Left colon (tissue), 2 donors: Measurements from ENCODE around the gene PLA2G12B. TPM values are rescaled to one million over a fixed set of nuclear protein-coding genes. Genes with fewer than 3 reads are reported as not detected.
"Not testable (repeated sequence)": the region's sequence is repeated elsewhere in the genome, so short reads cannot be mapped to it uniquely, and the experiment has no call there.

ENCODE experiments used
- ATAC-seq: fragments of 200-7000 bp; cut with Tn5 transposase; one replicate; pipeline ENCODE4 v1.9.1; 2020; ENCODE audit warnings: mild to moderate bottlenecking, moderate library complexity
- DNase-seq, 2 donors: peaks; one replicate each; pipeline ENCODE4 v3.0.0-alpha.2; 2020
- intact Hi-C, 2 donors: fragments of 100-400 bp; cut with DNase I in 1 of 2; cut with micrococcal nuclease in 1 of 2; formaldehyde crosslinking; loops; one replicate each; pipeline versions ENCODE4 v1.11.2 to v1.14.0; 2022; cut with DNase I, micrococcal nuclease
- total RNA-seq, 2 donors: library from RNA; stranded (reverse); fragmentation: NEBNext Ultra II Directional; extraction: Animal tissue kit (Norgen Biotek cat#: 25700); gene quantifications; one replicate each; pipeline ENCODE4 v1.2.1, GENCODE V29; 2021
- donor health status: DM: no; HTN: no; CAD: no.
- donor health status: DM: yes; HTN: yes; CAD: no.

PLA2G12B gene
- total RNA-seq, 2 donors from 2014 or later: 5.1 to 29.5 TPM

DNA sequence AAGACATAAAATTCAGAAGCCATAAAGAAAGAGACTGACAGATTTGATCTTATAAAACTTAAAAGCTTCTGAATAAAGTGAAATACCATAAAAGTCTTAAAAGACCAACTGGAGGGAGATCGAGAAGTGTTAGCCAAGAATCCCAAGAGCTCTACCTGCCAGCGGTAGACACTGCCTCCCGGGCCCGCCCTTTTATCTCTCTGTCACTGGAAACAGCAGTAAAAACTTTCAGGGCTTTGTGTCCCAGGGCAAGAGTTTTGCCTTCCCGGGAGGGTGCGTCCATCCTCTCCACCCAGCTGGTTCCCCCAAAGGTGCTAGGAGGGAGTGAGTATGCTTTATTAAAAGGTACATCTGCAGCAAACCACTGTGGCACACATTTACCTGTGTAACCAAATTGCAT is 5.8 kb downstream of the PLA2G12B start:
- ATAC-seq (peak; percentile 63), DNase-seq (peak in 1 of 2 donors; percentile 29)
- intact Hi-C loops: no loop called here

DNA sequence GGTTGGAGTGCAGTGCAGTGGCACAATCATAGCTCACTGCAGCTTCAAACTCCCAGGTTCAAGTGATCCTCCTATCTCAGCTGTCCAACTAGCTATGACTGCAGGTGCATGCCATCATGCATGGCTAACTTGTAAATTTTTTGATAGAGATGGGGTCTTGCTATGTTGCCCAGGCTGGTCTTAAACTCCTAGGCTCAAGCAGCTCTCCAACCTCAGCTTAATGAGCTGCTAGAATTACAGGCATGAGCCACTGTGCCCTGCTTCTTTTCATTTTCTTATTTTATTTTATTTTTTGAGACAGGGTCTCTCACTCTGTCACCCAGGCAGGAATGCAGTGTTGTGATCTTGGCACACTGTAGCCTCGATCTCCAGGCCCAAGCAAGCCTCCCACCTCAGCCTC is 7.6 kb downstream of the PLA2G12B start:
- ATAC-seq (no peak), DNase-seq (no peak)
- intact Hi-C loops: no loop called here

DNA sequence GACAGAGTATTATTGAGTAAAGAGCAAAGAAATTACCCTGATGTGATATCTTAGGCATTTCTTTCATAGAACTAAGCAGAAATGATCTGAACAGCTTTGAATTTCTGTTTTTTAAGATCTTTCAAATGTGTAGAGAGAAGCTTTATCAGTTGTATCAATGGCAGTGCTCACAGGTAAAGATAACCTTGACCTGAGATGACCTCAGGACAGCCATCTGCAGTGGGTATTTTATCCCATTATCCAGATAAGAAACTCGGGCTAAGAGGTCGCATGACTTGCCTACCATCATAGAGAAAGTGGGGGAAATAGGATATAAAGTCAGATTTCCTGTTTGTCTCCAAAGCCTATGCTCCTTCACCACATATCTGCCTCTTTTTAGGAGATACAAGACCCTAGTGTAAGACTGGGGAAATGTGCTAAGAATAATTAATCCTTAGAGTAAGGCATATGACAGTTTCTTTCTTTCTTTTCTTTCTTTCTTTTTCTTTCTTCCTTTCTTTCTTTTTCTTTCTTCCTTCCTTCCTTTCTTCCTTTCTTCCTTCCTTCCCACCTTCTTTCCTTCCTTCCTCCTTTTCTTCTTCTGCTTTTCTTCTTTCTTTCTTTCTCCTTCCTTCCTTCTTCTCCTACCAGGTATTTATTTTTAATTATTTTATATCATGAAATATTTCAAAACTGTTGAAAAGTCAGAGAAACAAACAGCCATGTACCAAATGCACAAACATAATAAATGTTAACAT is 10.9 kb downstream of the PLA2G12B start:
- intact Hi-C loops: no loop called here
- no peak for ATAC-seq
- DNase-seq: no peak

DNA sequence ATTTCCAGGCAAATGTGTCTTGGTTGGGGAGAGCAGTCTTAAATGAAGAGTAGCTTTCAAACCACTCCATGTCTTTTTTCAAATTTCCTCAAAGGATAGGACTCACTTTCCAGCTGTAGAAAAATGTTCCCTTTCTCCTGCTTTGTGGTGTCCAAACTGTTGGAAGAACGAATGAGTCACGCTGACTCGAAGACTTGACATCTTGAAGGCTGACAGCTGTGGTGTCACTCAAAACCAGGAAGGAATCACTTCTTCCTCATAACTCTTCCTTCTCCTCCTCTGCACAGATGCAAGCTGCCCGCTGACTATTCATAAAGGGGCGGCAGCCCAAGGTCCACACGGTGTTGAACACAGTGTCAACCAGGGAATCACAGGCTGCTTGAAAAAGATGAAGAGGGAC is 19.2 kb downstream of the PLA2G12B start:
- DNase-seq: no peak
- ATAC-seq: no peak
- intact Hi-C loops: no loop called here

DNA sequence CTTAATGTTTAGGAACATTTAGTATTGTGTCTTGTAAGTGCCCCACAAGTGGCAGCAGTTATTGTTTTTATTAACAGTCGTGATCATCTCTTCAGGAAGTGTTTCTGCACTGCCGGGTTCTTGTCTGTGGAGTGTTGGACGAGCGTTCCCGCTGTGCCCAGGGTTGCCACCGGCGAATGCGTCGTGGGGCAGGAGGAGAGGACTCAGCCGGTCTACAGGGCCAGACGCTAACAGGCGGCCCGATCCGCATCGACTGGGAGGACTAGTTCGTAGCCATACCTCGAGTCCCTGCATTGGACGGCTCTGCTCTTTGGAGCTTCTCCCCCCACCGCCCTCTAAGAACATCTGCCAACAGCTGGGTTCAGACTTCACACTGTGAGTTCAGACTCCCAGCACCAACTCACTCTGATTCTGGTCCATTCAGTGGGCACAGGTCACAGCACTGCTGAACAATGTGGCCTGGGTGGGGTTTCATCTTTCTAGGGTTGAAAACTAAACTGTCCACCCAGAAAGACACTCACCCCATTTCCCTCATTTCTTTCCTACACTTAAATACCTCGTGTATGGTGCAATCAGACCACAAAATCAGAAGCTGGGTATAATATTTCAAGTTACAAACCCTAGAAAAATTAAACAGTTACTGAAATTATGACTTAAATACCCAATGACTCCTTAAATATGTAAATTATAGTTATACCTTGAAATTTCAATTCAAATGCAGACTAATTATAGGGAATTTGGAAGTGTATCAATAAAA is 22.2 kb downstream of the PLA2G12B start:
- no peak for DNase-seq
- no peak for ATAC-seq
- intact Hi-C loops: no loop called here

DNA sequence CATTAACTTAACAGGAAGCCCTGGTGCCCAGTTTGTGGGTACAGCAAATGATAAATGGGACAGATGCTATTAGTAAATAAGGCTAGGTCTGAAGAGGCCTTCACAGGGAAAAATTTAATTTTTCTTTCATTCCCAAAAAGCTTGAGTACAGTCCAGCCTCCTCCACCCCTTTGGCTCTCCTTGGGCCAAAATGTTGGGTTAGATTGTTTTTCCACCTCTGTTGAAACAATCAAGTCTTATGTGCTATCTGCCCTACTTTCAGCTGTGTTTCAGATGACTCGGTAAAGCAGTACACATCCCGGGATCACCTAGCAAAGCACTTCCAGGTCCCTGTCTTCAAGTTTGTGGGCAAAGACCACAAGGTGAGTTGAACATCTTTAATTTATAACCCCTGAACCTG is 24.3 kb downstream of the PLA2G12B start:
- no peak for ATAC-seq
- DNase-seq: no peak
- intact Hi-C loops: no loop called here

DNA sequence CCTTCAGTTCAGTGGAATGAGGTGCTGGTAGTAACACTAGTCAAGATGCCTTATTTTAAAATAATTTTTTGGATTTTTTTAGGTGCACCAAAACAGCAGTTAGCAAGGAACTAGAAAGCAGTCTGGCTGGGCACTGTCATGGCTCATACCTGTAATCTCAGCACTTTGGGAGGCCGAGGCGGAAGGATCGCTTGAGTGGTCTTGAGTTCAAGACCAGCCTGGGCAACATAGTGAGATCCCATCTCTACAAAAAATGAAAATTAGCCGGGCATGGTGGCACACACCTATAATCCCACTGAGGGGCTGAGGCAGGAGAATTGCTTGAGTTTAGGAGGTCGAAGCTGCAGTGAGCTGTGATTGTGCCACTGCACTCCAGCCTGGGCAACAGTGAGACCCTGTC is 25.8 kb downstream of the PLA2G12B start:
- DNase-seq (no peak), ATAC-seq (no peak)
- intact Hi-C loops: no loop called here

DNA sequence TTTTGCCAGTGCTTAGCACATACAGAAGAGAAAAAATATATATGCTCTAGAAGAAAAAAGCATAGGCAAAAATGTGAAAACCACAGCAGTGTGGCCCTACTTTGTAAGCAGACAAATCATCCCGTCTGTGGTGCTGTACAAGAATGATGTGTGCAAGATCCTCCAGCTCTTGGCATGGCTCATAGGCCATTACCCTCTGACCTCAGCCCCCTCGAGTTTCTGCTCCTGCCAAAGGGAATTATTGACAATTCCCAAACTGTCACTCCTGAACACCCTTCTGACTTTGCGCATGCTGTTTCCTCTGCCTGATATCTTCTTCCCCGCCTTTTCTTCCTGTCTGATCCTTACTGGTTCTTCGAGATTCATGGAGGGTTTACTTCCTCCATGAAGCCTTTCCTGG is 27.1 kb downstream of the PLA2G12B start:
- intact Hi-C loops: no loop called here
- no peak for ATAC-seq
- no peak for DNase-seq

DNA sequence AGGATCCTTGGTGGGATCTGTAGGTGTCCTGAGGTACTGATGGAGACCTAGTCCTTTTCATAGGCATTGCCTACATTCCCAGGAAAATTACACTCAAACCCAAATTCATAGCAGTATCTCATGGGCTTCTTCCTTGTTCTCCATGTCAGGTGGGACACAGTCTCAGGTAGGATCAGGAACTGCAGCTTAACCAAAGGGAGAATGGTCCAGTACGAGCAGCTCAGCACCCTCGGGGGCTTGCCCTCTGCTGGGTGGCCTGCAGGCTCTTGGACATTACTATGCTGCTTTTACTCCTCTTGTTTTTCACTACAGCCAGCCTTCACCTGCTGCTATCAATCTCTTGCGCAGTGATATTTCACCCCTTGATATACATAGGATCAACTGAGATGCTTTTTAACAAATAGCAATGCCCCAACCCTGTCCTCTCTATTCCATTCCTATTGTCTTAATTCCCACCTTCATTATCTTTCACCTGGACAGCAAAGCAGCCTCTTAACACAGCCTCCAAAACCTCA is 28.6 kb downstream of the PLA2G12B start:
- intact Hi-C loops: no loop called here
- DNase-seq: no peak
- no peak for ATAC-seq

DNA sequence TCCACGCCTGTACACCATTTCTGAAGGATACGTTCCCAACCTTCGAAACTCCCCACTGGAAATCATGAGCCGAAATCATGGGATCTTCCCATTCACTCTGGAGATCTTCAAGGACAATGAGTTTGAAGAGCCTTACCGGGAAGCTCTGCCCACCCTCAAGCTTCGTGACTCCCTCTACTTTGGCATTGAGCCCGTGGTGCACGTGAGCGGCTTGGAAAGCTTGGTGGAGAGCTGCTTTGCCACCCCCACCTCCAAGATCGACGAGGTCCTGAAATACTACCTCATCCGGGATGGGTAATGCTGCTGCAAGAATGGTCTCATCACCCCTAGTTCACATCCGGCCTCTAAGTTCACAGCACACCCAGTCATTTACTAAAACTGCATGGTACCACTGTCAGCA is 30.3 kb downstream of the PLA2G12B start:
- no peak for DNase-seq

DNA sequence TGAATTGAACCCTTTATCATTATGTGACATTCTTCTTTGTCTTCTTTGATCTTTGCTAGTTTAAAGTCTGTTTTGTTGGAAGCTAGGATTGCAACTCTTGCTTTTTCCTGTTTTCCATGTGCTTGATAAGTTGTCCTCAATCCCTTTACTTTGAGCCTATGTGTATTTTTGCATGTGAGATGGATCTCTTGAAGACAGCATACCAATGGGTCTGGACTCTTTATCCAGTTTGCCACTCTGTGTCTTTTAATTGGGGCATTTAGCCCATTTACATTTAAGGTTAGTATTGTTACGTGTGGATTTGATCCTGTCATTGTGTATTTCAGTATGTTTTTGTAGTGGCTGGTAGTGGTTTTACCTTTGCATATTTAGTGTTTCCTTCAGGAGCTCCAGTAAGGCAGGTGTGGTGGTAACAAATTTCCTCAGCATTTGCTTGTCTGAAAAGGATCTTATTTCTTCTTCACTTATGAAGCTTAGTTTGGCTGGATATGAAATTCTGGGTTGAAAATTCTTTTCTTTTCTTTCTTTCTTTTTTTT is 33.4 kb downstream of the PLA2G12B start:
- DNase-seq, intact Hi-C loops, ATAC-seq: not testable (repeated sequence)

More for the DNA sequence above, 30.3 kb downstream of the PLA2G12B start:
- intact Hi-C loops: no loop called here
- ATAC-seq: no peak

DNA sequence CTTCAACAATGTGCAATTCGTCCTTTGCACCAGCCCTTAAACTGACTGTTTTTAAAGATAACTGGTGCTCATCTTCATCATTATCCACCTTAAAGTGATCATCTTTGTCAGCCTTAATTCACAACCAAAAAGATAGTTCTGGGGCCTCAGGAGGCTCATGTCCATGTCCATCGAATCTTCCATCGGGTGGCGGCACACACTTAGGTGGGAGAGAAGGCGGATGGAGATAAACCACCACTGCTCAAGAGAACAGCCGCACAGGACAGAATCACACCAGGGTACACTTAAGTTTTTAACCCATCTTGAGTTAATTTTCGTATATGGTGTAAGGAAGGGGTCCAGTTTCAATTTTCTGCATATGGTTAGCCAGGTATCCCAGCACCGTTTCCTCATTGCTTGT is 36.3 kb downstream of the PLA2G12B start:
- intact Hi-C loops: no loop called here
- ATAC-seq: no peak
- DNase-seq: no peak

DNA sequence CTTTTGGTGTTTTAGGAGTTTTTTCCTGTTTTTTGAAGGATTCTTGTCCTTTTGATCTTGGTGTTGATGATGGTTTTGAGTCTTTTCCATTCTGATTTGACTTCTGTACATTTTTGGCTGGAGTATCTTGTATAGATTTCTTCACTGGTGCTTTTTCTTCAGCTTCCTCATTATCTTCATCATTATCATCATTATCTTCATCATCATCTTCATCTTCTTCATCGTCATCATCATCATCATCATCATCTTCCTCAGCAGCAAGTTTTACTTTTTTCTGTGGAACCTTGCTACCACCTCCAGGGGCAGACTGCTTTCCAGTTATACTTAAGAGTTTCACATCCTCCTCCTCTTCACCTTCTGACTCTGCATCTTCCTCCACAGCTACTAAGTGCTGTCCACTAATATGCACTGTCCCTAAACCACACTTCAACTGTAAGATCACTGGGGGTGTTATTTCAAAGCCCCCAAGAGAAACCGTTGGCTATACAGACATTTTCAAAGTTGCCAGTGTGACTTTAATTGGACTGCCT is 36.7 kb downstream of the PLA2G12B start:
- intact Hi-C loops, DNase-seq, ATAC-seq: not testable (repeated sequence)

DNA sequence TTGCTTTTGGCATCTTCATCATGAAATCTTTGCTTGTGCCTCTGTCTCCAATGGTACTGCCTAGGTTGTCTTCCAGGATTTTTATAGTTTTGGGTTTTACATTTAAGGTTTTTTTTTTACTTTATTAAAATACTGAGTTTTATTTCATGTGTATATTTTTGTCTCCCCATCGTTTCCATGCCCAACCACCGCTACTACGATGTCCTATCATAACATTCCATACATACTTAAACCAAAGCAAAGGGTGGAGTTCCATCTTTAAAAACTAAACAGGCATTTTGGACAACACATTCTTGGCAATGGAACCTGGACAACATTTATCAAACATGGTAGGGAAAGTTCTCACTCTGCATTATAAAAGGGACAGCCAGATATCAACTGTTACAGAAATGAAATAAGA is 37.4 kb downstream of the PLA2G12B start:
- DNase-seq, ATAC-seq, intact Hi-C loops: not testable (repeated sequence)

DNA sequence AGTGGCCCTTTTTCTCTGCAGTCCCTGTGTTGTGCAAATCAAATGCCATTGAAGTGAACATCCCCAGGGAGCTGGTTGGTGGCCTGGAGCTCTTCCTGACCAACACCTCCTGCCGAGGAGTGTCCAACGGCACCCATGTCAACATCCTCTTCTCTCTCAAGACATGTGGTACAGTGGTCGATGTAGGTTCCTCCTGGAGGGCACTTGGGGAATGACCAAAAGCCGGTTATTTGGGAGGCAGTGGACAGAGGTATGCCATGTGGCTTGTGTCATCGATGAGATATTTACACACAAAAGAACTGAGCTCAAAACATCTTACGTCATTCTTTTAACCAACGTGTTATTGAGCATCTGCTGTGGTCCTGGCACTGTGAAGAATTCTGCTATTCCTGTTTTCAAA is 41.3 kb downstream of the PLA2G12B start:
- ATAC-seq: no peak
- no peak for DNase-seq
- intact Hi-C loops: no loop called here

DNA sequence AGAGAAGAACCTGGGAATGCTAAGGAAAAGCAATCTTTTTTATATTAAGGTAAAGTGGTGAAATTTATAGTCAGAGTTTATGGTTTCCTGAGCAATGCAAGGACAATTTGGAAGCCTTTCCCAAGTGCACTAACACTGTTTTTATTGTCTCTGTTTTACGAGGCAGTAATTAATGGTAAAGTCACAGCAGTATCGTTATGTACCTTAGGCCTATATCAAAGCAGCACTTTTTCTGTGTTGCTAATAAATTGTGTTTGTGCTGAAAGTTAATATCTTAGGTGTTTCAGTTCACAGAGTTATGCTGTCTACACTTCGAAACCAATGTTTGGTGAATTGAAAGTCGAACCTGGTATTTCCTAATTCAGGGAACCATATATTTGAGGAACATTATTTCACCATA is 41.9 kb downstream of the PLA2G12B start:
- ATAC-seq: peak; percentile 78
- no peak for DNase-seq
- intact Hi-C loops: no loop called here

DNA sequence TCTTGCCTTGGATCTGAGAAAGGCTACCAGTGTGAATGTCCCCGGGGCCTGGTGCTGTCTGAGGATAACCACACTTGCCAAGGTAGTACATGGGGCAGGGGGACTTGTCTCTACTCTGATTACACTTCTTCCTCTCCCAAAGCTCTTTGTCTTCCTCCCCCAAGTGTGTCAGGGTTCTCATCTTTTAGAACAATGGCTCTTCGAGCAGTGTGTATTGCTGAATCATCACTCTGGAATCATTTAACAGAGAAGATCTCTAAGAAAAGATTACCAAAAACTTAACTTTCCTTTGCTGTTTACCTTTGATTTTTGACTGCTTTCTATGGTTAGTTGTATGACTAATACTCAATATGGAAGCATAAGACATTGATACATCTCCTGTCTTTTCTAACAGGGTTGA is 42.8 kb downstream of the PLA2G12B start:
- no peak for DNase-seq
- no peak for ATAC-seq
- intact Hi-C loops: no loop called here

DNA sequence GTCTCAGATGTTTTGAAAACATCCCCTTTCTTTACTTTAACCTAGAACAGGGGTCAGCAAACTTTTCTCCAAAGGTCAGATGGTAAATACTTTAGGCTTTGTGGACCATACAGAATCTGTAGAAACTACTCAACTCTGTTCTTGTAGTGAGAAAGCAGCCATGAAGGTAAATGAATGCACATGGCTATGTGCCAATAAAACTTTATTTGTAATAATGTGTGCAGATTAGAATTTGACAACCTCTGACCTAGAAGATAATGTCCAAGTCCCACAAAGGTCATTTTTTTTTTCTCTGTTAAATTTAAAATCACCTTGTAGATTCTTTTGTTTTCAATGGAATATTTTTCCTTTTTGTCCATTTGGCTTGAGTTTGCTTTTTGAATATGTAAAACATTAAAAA is 43.9 kb downstream of the PLA2G12B start:
- DNase-seq (no peak), ATAC-seq (no peak)
- intact Hi-C loops: no loop called here

DNA sequence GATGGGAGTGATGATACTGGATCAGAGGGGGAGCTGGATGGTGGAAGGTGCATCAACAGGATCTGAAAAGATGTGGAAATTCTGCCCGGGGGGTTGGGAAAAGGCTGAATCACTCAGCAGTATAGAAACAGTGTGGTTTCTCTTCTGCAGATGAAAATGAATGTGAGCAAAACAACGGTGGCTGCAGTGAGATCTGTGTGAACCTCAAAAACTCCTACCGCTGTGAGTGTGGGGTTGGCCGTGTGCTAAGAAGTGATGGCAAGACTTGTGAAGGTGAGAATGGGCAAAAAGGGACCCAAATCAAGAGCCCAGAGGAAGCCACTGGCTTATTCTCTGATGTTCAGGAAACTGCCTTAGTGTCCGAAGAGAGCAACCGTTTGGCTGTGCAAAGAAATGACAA is 48.2 kb downstream of the PLA2G12B start:
- intact Hi-C loops: no loop called here
- no peak for DNase-seq
- no peak for ATAC-seq

DNA sequence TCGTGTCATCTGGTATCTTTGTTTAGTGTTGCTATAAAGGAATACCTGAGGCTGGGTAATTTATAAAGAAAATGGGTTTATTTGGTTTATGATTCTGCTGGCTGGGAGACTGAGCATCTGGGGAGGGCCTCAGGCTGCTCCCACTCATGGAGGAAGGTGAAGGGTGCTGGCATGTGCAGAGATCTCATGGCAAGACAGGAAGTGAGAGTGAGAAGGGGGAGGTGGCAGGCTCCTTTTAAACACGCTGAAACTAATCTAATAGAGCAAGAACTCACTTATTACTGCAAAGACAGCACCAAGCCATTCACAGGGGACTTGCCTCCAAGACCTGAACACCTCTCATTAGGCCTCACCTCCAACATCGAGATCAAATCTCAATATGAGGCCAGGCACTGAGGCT is 49.8 kb downstream of the PLA2G12B start:
- intact Hi-C loops: no loop called here
- ATAC-seq (no peak), DNase-seq (no peak)
